ENCODE measurements around the gene MACROH2A1.

DNA sequence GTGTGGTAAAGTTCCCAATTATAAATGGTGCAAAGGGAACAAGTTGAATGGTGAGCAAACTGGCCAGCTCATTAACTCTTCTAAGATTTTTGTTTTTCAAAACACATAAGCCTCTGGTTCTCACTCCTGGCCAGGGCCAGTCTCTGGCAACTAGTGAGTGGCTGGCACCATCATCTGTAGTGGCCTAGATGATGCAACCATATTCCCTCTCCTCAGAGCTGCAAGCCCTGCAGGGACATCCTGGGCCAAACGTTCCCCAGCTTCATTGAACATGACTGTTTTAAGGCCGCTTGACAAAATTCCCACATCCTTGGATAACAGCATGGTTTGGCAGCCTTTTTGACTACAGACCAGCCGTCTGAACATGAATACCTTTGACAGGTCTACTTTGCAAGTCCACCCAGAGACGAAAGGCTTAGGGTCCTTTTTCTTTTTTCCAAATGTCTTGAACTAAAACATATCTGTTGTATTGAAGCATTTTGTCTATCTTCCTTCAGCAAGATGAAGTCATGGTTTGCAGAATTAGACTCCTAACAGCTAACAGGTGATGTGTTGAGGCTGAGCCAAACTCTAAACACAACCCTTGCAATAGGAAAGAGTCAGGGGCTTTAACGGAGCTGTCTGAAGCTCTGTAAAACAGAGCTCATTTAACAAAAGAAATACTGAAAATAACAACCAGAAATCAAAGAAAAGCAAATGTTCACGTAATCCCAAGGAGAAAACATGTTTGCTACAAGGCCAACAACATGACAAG lies 23.8 kb downstream of the MACROH2A1 start:
- no peak for TF ChIP-seq POLR2A (IDR thresholded peaks at IDR 0.05; ENCODE audit: low read length)
- no peak for TF ChIP-seq GATA1 (IDR thresholded peaks at IDR 0.05; ENCODE audit: low read depth, low read length)
